ENCODE results near the gene POLD4. TPM values are rescaled to one million over a fixed set of nuclear protein-coding genes. Genes with fewer than 3 reads are reported as not detected.

Gene POLD4
- total and polyA plus RNA-seq, 2 of the 13 experiments (the other 11 are each of a cell fraction or from before 2014, with no cell fraction given), result 10.5 to 27.4 TPM

DNA sequence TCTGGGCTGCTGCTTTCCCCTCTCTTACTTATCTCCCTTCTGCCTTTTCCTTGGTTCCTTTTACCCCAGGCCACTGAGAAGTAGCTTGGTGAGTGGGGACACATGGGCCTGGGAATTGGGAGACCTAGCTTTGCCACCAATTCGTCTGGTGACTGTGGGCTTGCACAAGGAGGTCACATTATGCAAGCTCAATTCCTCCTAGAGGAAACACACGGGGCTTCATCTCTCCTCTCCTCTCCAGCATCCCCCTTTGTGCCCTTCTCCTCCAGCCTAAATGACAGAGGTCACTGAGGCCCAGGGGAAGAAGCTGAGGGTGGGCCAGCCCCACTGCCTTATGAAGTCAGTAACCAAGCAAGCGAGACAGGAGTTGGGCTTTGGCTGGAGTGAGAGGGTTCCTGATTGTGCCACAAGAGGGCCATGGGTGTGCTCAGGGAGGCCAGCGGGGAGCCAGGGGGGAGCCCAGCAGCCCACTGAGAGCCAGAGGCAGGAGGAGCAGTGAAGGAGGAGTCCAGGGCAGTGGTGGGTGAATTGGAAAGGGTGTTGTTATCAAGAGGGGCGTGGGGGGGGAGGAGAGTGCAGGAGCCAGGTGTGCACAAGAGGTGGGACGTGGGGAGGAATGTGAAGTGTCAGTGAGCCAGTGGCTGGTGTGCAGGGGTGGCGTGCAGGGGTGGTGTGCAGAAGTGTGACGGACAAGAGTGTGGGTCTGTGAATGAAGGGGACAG is 18.0 kb upstream of the POLD4 start (continued):
- TF ChIP-seq, protein P1, sequence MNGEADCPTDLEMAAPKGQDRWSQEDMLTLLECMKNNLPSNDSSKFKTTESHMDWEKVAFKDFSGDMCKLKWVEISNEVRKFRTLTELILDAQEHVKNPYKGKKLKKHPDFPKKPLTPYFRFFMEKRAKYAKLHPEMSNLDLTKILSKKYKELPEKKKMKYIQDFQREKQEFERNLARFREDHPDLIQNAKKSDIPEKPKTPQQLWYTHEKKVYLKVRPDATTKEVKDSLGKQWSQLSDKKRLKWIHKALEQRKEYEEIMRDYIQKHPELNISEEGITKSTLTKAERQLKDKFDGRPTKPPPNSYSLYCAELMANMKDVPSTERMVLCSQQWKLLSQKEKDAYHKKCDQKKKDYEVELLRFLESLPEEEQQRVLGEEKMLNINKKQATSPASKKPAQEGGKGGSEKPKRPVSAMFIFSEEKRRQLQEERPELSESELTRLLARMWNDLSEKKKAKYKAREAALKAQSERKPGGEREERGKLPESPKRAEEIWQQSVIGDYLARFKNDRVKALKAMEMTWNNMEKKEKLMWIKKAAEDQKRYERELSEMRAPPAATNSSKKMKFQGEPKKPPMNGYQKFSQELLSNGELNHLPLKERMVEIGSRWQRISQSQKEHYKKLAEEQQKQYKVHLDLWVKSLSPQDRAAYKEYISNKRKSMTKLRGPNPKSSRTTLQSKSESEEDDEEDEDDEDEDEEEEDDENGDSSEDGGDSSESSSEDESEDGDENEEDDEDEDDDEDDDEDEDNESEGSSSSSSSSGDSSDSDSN (CRISPR knock-in tag; IDR thresholded peaks at IDR 0.05), result peak; percentile 19; the same call in 1 of the 2 replicates
- TF ChIP-seq ZFP36L2 (CRISPR knock-in tag; IDR thresholded peaks at IDR 0.05), result no peak
- no peak for TF ChIP-seq TEAD2 (CRISPR knock-in tag; IDR thresholded peaks at IDR 0.05)
- no peak for TF ChIP-seq ZNF10 (CRISPR knock-in tag; IDR thresholded peaks at IDR 0.05; ENCODE audit: borderline replicate concordance, low read depth)
- TF ChIP-seq EZH2 (conservative IDR thresholded peaks at IDR 0.05; ENCODE audit: low read depth, low read length), result no peak
- TF ChIP-seq, protein P2, sequence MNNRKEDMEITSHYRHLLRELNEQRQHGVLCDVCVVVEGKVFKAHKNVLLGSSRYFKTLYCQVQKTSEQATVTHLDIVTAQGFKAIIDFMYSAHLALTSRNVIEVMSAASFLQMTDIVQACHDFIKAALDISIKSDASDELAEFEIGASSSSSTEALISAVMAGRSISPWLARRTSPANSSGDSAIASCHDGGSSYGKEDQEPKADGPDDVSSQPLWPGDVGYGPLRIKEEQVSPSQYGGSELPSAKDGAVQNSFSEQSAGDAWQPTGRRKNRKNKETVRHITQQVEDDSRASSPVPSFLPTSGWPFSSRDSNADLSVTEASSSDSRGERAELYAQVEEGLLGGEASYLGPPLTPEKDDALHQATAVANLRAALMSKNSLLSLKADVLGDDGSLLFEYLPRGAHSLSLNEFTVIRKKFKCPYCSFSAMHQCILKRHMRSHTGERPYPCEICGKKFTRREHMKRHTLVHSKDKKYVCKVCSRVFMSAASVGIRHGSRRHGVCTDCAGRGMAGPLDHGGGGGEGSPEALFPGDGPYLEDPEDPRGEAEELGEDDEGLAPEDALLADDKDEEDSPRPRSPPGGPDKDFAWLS (CRISPR knock-in tag; IDR thresholded peaks at IDR 0.05; ENCODE audit: borderline replicate concordance), result 0 out of 2 replicates have a peak, but pooled peaks have one; percentile 30
- TF ChIP-seq, protein P3, sequence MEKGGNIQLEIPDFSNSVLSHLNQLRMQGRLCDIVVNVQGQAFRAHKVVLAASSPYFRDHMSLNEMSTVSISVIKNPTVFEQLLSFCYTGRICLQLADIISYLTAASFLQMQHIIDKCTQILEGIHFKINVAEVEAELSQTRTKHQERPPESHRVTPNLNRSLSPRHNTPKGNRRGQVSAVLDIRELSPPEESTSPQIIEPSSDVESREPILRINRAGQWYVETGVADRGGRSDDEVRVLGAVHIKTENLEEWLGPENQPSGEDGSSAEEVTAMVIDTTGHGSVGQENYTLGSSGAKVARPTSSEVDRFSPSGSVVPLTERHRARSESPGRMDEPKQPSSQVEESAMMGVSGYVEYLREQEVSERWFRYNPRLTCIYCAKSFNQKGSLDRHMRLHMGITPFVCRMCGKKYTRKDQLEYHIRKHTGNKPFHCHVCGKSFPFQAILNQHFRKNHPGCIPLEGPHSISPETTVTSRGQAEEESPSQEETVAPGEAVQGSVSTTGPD (CRISPR knock-in tag; IDR thresholded peaks at IDR 0.05), result no peak
- peak in 1 of 2 experiments; percentile 51; a peak in 1 of 4 replicates for TF ChIP-seq HMGXB4 (CRISPR knock-in tag; IDR thresholded peaks at IDR 0.05; ENCODE audit: borderline replicate concordance in 1 of 2, low read depth in 1 of 2)
- no peak for TF ChIP-seq CENPT (CRISPR knock-in tag; IDR thresholded peaks at IDR 0.05; ENCODE audit: low read depth)
- no peak for TF ChIP-seq ZNF816 (CRISPR knock-in tag; IDR thresholded peaks at IDR 0.05; ENCODE audit: borderline replicate concordance)
- peak; percentile 69; the same call in 1 of the 2 replicates for TF ChIP-seq ZNF768 (CRISPR knock-in tag; IDR thresholded peaks at IDR 0.05)
- TF ChIP-seq SATB2 (CRISPR knock-in tag; IDR thresholded peaks at IDR 0.05), result no peak
- no peak for TF ChIP-seq TCF7 (IDR thresholded peaks at IDR 0.05; ENCODE audit: low read depth)
- no peak for TF ChIP-seq RFX1 (IDR thresholded peaks at IDR 0.05)
- TF ChIP-seq ZFP37 (CRISPR knock-in tag; IDR thresholded peaks at IDR 0.05; ENCODE audit: borderline replicate concordance), result no peak
- no peak for TF ChIP-seq MNT (IDR thresholded peaks at IDR 0.05)
- TF ChIP-seq PHF8 (CRISPR knock-in tag; IDR thresholded peaks at IDR 0.05), result no peak
- TF ChIP-seq FOXA1 (IDR thresholded peaks at IDR 0.05), result no peak
- no peak for TF ChIP-seq FOXA1 (CRISPR knock-in tag; IDR thresholded peaks at IDR 0.05)
